ENCODE data around the gene LZTS2.

LZTS2 gene

DNA sequence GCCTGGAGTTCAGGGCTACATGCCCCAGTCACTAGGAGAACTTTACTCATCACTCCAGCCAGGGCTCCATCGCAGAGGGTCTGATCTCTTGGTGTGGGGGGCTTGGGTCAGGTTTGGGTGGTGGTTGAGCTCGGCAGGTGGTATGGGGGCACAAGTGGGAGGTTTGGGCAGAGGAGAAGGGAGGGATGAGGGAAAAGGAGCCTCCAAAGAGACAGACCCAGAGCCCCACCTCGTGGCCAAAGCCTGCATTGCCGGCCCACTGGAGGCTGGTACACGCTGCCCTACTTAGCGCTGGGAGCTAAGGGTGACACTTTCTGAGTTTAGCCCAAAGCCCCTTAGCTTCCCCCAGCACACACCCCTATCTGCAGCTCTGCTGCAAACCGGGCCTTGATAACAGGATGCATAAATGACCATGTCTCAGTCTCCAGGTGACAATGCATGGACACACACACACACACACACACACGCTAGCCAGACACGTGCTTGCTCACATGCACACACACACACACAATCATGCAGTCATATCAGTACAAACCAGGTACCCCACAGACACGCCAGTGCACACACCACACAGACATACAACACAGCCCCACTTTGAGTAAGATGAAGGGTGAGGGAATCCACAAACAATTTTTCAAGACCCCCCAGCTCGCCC lies 14.7 kb downstream of the LZTS2 start:
- TF ChIP-seq, protein P1, sequence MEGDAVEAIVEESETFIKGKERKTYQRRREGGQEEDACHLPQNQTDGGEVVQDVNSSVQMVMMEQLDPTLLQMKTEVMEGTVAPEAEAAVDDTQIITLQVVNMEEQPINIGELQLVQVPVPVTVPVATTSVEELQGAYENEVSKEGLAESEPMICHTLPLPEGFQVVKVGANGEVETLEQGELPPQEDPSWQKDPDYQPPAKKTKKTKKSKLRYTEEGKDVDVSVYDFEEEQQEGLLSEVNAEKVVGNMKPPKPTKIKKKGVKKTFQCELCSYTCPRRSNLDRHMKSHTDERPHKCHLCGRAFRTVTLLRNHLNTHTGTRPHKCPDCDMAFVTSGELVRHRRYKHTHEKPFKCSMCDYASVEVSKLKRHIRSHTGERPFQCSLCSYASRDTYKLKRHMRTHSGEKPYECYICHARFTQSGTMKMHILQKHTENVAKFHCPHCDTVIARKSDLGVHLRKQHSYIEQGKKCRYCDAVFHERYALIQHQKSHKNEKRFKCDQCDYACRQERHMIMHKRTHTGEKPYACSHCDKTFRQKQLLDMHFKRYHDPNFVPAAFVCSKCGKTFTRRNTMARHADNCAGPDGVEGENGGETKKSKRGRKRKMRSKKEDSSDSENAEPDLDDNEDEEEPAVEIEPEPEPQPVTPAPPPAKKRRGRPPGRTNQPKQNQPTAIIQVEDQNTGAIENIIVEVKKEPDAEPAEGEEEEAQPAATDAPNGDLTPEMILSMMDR (conservative IDR thresholded peaks at IDR 0.05): peak; percentile 90
- no peak overlapping the region for H3K27ac ChIP-seq

- H3K27ac ChIP-seq: no peak overlapping the region
- TF ChIP-seq, protein P1 (conservative IDR thresholded peaks at IDR 0.05): no peak
These were observed 15.5 kb downstream of the LZTS2 start for GRCh38 chr10:101014966-101015581.

DNA sequence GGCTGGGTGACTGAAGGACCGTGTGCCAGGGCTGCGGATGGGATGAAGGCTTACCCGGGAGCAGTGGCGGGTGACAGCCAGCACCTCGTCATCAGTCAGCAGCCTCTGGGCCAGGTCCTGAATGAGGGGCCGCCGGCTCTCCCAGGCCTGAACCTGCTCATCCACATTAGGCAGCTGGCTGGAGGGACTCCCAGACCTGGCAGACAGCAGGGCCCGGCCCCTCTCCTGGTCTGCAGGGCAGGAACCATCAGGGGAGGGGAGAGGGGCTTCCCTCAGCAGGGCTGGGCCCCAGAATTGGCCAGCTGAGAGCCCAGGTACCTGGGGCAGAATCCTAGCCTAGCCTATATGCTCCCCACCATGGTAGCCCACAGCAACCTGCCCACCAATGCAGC lies 16.0 kb downstream of the LZTS2 start:
- TF ChIP-seq, protein P1 (conservative IDR thresholded peaks at IDR 0.05): no peak

GRCh38 chr10:101016814-101017213 lies 17.2 kb downstream of the LZTS2 start:
- no peak overlapping the region for H3K27ac ChIP-seq
- TF ChIP-seq, protein P1 (conservative IDR thresholded peaks at IDR 0.05): no peak

More for the DNA sequence above, 16.0 kb downstream of the LZTS2 start:
- no peak overlapping the region for H3K27ac ChIP-seq

GRCh38 chr10:101018118-101018599 lies 18.6 kb downstream of the LZTS2 start:
- TF ChIP-seq, protein P1 (conservative IDR thresholded peaks at IDR 0.05): no peak
- H3K27ac ChIP-seq: no peak overlapping the region

- TF ChIP-seq, protein P1 (conservative IDR thresholded peaks at IDR 0.05): peak; percentile 75
- H3K27ac ChIP-seq: no peak overlapping the region
These were observed 19.2 kb downstream of the LZTS2 start for GRCh38 chr10:101018600-101019439.

DNA sequence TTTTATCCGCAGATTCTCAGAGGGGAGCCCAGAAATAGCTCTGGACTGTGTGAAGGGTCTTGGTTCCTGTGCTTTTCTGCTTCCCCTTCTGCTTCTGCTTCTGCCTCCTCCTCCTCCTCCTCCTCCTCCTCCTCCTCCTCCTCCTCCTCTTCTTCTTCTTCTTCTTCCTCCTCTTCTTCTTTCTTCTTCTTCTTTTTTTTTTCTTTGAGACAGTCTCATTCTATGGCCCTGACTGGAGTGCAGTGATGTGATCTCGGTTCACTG lies 19.8 kb downstream of the LZTS2 start:
- no peak overlapping the region for H3K27ac ChIP-seq
- TF ChIP-seq, protein P1 (conservative IDR thresholded peaks at IDR 0.05): no peak
